ENCODE measurements around the gene KCNK1.

The KCNK1 gene

GRCh38 chr1:233659495-233659894 is 45.6 kb downstream of the KCNK1 start:
- no peak for DNase-seq (ENCODE audit: low read depth, low spot score)
- TF ChIP-seq SUZ12 (IDR thresholded peaks at IDR 0.05; ENCODE audit: extremely low read depth, insufficient read depth, insufficient read length) (no peak), YY1 (IDR thresholded peaks at IDR 0.05; ENCODE audit: insufficient read depth, insufficient read length) (no peak), ZNF274 (IDR thresholded peaks at IDR 0.05; ENCODE audit: low read depth, low read length) (no peak)
- Histone ChIP-seq H3K9ac (ENCODE audit: insufficient read length, low read depth) (no peak overlapping the region), H3K9me3 (ENCODE audit: insufficient read depth, low read length) (0 out of 2 replicates have a peak, but pooled peaks cover 7% of the 10 kb centered on the region), H3K4me1 (ENCODE audit: insufficient read depth, insufficient read length) (no peaks in the 10 kb centered on the region), H3K36me3 (ENCODE audit: insufficient read depth, insufficient read length, low read length) (no peaks in the 10 kb centered on the region), H3K4me3 (ENCODE audit: insufficient read length, low read depth) (no peak overlapping the region), H3K27me3 (ENCODE audit: insufficient read depth, insufficient read length) (no peaks in the 10 kb centered on the region)

- Histone ChIP-seq H3K9me3 (ENCODE audit: insufficient read depth, low read length) (no peaks in the 10 kb centered on the region), H3K9ac (ENCODE audit: insufficient read length, low read depth) (no peak overlapping the region), H3K4me3 (ENCODE audit: insufficient read length, low read depth) (no peak overlapping the region), H3K36me3 (ENCODE audit: insufficient read depth, insufficient read length, low read length) (no peaks in the 10 kb centered on the region), H3K27me3 (ENCODE audit: insufficient read depth, insufficient read length) (no peaks in the 10 kb centered on the region), H3K4me1 (ENCODE audit: insufficient read depth, insufficient read length) (no peaks in the 10 kb centered on the region)
- no peak for TF ChIP-seq SUZ12 (IDR thresholded peaks at IDR 0.05; ENCODE audit: extremely low read depth, insufficient read depth, insufficient read length)
- TF ChIP-seq ZNF274 (IDR thresholded peaks at IDR 0.05; ENCODE audit: low read depth, low read length): no peak
- no peak for TF ChIP-seq YY1 (IDR thresholded peaks at IDR 0.05; ENCODE audit: insufficient read depth, insufficient read length)
- DNase-seq (ENCODE audit: low read depth, low spot score): no peak
Observed at GRCh38 chr1:233661376-233662159, 47.7 kb downstream of the KCNK1 start.

GRCh38 chr1:233662575-233663304 is 48.8 kb downstream of the KCNK1 start:
- no peak overlapping the region for H3K4me3 ChIP-seq (ENCODE audit: insufficient read length, low read depth)
- no peak overlapping the region for H3K9ac ChIP-seq (ENCODE audit: insufficient read length, low read depth)
- H3K4me1 ChIP-seq (ENCODE audit: insufficient read depth, insufficient read length): no peaks in the 10 kb centered on the region
- no peaks in the 10 kb centered on the region for H3K9me3 ChIP-seq (ENCODE audit: insufficient read depth, low read length)
- H3K36me3 ChIP-seq (ENCODE audit: insufficient read depth, insufficient read length, low read length): no peaks in the 10 kb centered on the region
- TF ChIP-seq SUZ12 (IDR thresholded peaks at IDR 0.05; ENCODE audit: extremely low read depth, insufficient read depth, insufficient read length): no peak
- no peak for TF ChIP-seq YY1 (IDR thresholded peaks at IDR 0.05; ENCODE audit: insufficient read depth, insufficient read length)
- TF ChIP-seq ZNF274 (IDR thresholded peaks at IDR 0.05; ENCODE audit: low read depth, low read length): no peak
- no peaks in the 10 kb centered on the region for H3K27me3 ChIP-seq (ENCODE audit: insufficient read depth, insufficient read length)
- DNase-seq (ENCODE audit: low read depth, low spot score): no peak

GRCh38 chr1:233664253-233664652 is 50.3 kb downstream of the KCNK1 start:
- H3K36me3 ChIP-seq (ENCODE audit: insufficient read depth, insufficient read length, low read length): no peaks in the 10 kb centered on the region
- no peaks in the 10 kb centered on the region for H3K4me1 ChIP-seq (ENCODE audit: insufficient read depth, insufficient read length)
- H3K27me3 ChIP-seq (ENCODE audit: insufficient read depth, insufficient read length): no peaks in the 10 kb centered on the region
- TF ChIP-seq YY1 (IDR thresholded peaks at IDR 0.05; ENCODE audit: insufficient read depth, insufficient read length) (no peak), SUZ12 (IDR thresholded peaks at IDR 0.05; ENCODE audit: extremely low read depth, insufficient read depth, insufficient read length) (no peak)
- H3K9me3 ChIP-seq (ENCODE audit: insufficient read depth, low read length): no peaks in the 10 kb centered on the region
- no peak for DNase-seq (ENCODE audit: low read depth, low spot score)
- no peak overlapping the region for H3K4me3 ChIP-seq (ENCODE audit: insufficient read length, low read depth)
- H3K9ac ChIP-seq (ENCODE audit: insufficient read length, low read depth): no peak overlapping the region

GRCh38 chr1:233664804-233665574 is 51.1 kb downstream of the KCNK1 start:
- no peak for DNase-seq (ENCODE audit: low read depth, low spot score)
- no peak overlapping the region for H3K9ac ChIP-seq (ENCODE audit: insufficient read length, low read depth)
- TF ChIP-seq YY1 (IDR thresholded peaks at IDR 0.05; ENCODE audit: insufficient read depth, insufficient read length) (no peak), SUZ12 (IDR thresholded peaks at IDR 0.05; ENCODE audit: extremely low read depth, insufficient read depth, insufficient read length) (no peak), ZNF274 (IDR thresholded peaks at IDR 0.05; ENCODE audit: low read depth, low read length) (no peak)
- H3K4me1 ChIP-seq (ENCODE audit: insufficient read depth, insufficient read length): no peaks in the 10 kb centered on the region
- H3K4me3 ChIP-seq (ENCODE audit: insufficient read length, low read depth): no peak overlapping the region
- no peaks in the 10 kb centered on the region for H3K27me3 ChIP-seq (ENCODE audit: insufficient read depth, insufficient read length)
- H3K36me3 ChIP-seq (ENCODE audit: insufficient read depth, insufficient read length, low read length): no peaks in the 10 kb centered on the region
- no peaks in the 10 kb centered on the region for H3K9me3 ChIP-seq (ENCODE audit: insufficient read depth, low read length)

- no peaks in the 10 kb centered on the region for H3K4me1 ChIP-seq (ENCODE audit: insufficient read depth, insufficient read length)
- no peak for TF ChIP-seq ZNF274 (IDR thresholded peaks at IDR 0.05; ENCODE audit: low read depth, low read length)
- TF ChIP-seq SUZ12 (IDR thresholded peaks at IDR 0.05; ENCODE audit: extremely low read depth, insufficient read depth, insufficient read length): no peak
- no peak for TF ChIP-seq YY1 (IDR thresholded peaks at IDR 0.05; ENCODE audit: insufficient read depth, insufficient read length)
- no peaks in the 10 kb centered on the region for H3K36me3 ChIP-seq (ENCODE audit: insufficient read depth, insufficient read length, low read length)
- H3K9ac ChIP-seq (ENCODE audit: insufficient read length, low read depth): no peak overlapping the region
- no peaks in the 10 kb centered on the region for H3K27me3 ChIP-seq (ENCODE audit: insufficient read depth, insufficient read length)
- no peaks in the 10 kb centered on the region for H3K9me3 ChIP-seq (ENCODE audit: insufficient read depth, low read length)
- H3K4me3 ChIP-seq (ENCODE audit: insufficient read length, low read depth): no peak overlapping the region
- no peak for DNase-seq (ENCODE audit: low read depth, low spot score)
Observed at GRCh38 chr1:233665575-233666270, 51.8 kb downstream of the KCNK1 start.
